GM12874 (cell line): ENCODE results near the gene IGF2BP3.

Experiments used
- CTCF ChIP-seq: IDR thresholded peaks from 2 replicates; pipeline ENCODE4 v1.5.1; 2011; ENCODE audit warnings: low read depth, mild to moderate bottlenecking, control low read depth, low read length, moderate library complexity; ENCODE audit not compliant: insufficient read depth

IGF2BP3 gene

GRCh38 chr7:23469150-23469960, 936 bp downstream of the IGF2BP3 start:
- TF ChIP-seq CTCF = peak; percentile 32

- TF ChIP-seq CTCF = 0 out of 2 replicates have a peak, but pooled peaks have one; percentile 2
These were observed 1.7 kb downstream of the IGF2BP3 start for GRCh38 chr7:23468526-23469149.

- TF ChIP-seq CTCF = no peak
These were observed 2.3 kb downstream of the IGF2BP3 start for GRCh38 chr7:23467806-23468525.

GRCh38 chr7:23467291-23467805, 2.9 kb downstream of the IGF2BP3 start:
- TF ChIP-seq CTCF = no peak

- TF ChIP-seq CTCF = no peak
These were observed 7.4 kb downstream of the IGF2BP3 start for GRCh38 chr7:23462846-23463245.

GRCh38 chr7:23458044-23458443, 12.2 kb downstream of the IGF2BP3 start:
- no peak for TF ChIP-seq CTCF

GRCh38 chr7:23456093-23456492, 14.2 kb downstream of the IGF2BP3 start:
- TF ChIP-seq CTCF = no peak
